LNCAP (cell line): ENCODE data around the gene FANCG.

Experiments used
- CTCF ChIP-seq: fragments of 450-650 bp; IDR thresholded peaks from 2 replicates; pipeline ENCODE4 v1.5.1; 2017; ENCODE audit warnings: mild to moderate bottlenecking

Gene FANCG

GRCh38 chr9:35105571-35106342, 26.0 kb upstream of the FANCG start:
- no peak for TF ChIP-seq CTCF

- TF ChIP-seq CTCF: no peak
Measured at GRCh38 chr9:35105126-35105525, 25.4 kb upstream of the FANCG start.

DNA sequence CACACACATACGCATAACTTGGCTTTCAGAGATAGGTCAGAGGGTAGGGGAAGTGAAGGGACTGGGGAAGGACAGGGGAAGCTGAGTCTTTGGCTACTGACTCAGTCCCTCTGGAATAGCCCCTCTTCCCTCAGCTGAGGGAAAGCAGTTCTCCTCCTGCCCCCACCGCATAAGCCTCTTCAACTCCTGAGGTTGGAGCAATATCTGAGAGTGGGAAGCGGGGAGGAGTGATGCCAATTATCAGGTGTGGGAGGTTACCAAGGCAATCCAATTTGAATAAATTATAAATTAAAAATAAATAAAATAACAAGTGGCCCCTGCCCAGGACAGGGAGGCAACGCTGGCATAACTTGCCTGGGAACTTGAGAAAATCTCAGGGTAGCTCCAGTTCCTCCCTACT, 24.8 kb upstream of the FANCG start:
- no peak for TF ChIP-seq CTCF

DNA sequence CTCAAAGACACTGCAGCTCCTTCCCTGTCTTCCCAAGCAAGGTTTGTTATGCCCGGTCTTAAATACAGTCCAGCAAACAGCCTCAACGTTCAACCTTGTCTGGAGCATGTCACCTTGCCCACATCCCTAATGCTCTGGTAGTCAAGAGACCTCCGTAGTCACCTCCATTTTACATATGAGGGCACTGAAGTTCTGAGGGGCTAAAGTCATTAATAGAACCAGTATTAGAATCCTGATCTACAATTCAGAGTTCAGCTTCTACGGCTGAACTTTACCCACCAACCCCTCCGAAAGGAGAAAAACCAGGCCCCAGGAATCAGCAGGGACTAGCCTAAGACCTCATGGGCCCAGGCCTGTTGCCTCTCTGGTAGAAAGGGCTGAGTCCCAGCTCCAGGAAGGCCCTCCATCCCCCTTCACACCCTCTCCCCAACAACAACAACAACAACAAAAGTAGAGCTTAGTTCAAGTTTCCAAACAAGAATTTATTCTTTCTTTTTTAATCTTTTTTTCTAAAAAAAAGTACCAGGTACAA, 24.0 kb upstream of the FANCG start:
- TF ChIP-seq CTCF: no peak

GRCh38 chr9:35102769-35103659, 23.3 kb upstream of the FANCG start, which contains the start of gene STOML2:
Gene STOML2 (minus strand): TSS chr9:35103131. CDS start chr9:35103094, 37 bp downstream.
- no peak for TF ChIP-seq CTCF

GRCh38 chr9:35102465-35102768, 22.7 kb upstream of the FANCG start:
- TF ChIP-seq CTCF: no peak

DNA sequence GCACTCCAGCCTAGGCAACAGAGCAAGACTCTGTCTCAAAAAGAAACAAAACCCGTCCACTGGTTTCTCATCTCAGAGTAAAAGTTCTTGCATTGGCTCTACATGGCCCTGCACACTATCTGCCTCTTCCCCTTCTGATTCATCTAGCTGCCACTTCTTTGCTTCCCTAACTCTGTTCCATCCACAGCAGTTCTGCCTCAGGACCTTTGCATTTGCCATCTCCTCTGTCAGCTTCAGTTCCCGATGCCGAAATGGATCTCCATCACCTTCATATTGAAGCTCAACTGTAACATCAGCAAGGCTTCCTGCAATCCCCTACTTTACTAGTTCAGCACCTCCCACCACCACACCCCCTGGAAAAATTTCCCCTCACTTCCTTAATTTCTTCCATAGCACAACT, 17.8 kb upstream of the FANCG start:
- no peak for TF ChIP-seq CTCF
